Amniotic epithelial cell (primary cell): ENCODE results near the gene DNAH2.

Source experiments
- DNase-seq: peaks from one replicate; pipeline ENCODE4 v3.0.0-alpha.2; 2010; ENCODE audit warnings: low read depth

Gene DNAH2

DNA sequence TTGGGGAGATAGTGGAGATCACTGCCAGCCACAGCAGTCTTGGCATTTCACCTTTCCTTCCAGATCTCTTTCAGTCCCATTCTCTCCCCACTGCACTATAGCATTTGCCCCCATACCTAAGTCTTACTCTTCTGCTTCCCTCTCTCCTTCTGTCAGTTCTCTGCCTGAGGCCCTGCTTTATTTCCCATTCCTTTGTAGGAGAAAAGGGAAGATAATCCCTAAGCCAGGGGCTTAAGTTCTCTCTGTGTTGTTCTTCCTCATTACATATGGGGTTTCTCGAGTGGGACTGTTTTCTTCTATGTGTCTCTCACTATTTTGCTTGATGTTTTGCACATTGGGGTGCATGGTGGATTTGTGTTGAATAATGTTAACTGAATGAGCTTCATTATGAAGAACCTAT, 122.9 kb downstream of the DNAH2 start:
- DNase-seq: no peak

DNA sequence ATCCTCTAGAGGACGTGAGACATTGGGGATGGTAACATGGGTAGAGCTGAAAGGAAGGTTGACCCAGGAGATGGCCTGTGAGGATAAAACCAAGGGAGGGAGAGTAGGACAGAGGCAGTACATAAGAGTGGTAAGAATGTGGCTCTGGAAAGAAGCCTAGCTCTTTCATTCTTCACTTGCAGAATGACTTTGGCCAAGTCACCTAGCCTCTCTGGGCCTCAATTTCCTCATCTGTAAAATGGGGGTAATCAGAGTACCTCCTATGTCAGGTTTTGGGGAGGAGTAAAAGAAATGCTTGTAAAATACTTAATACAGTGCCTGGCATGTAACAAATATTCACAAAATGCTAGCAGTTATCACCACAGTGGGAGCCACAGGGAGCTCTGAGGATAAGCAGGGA, 123.3 kb downstream of the DNAH2 start:
- no peak for DNase-seq

GRCh38 chr17:7841396-7841914, 123.9 kb downstream of the DNAH2 start:
- peak; percentile 85 for DNase-seq

GRCh38 chr17:7841915-7842379, 124.4 kb downstream of the DNAH2 start:
- DNase-seq: peak; percentile 80

DNA sequence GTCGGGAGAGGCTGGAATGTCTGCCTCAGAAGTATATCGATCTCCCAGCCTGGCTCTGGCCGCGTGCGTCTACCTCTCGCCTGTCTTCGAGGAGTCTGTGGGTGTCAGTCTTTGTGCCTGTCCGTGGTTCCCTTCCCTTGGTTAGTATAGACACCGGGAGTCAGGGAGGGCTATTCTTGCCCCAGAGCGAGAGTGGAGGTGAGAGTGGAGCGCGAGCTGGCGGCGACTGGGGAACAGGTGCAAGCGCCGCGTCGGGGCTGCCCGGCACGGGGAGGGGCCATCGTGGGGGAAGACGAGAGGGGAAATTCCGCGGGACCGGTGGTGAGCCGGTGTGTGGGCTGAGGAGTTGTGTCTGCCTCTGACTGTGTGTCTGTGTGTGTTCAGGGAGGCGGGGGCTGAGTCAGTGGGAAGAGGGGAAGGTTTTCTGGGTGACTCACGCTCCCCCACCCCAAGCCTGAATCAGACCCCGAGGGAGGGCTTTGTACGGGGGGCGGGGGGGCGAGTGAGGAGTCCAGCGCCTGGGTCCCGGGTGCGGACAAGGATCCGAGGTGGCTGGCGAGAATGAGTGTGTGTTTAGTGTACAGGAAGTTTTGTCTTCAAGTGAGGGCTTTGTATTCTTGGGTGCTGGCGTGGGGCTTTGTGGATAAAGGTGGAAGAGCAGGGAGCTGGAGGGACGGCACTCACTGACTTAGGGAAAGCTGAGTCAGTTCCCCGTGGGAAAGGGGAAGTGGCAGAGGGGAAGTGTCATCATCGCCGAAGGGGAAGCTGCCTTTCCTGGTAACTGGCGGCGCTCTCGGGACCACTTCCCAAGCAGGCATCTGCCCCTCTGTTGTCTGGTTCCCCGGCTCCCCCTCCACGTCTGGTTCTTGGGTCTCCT, 125.1 kb downstream of the DNAH2 start:
- DNase-seq: peak; percentile 97

GRCh38 chr17:7843257-7843535, 125.7 kb downstream of the DNAH2 start:
- no peak for DNase-seq

- peak; percentile 87 for DNase-seq
Observed at GRCh38 chr17:7843536-7844291, 126.2 kb downstream of the DNAH2 start.

GRCh38 chr17:7844292-7845154, 127.0 kb downstream of the DNAH2 start:
- peak; percentile 94 for DNase-seq

DNA sequence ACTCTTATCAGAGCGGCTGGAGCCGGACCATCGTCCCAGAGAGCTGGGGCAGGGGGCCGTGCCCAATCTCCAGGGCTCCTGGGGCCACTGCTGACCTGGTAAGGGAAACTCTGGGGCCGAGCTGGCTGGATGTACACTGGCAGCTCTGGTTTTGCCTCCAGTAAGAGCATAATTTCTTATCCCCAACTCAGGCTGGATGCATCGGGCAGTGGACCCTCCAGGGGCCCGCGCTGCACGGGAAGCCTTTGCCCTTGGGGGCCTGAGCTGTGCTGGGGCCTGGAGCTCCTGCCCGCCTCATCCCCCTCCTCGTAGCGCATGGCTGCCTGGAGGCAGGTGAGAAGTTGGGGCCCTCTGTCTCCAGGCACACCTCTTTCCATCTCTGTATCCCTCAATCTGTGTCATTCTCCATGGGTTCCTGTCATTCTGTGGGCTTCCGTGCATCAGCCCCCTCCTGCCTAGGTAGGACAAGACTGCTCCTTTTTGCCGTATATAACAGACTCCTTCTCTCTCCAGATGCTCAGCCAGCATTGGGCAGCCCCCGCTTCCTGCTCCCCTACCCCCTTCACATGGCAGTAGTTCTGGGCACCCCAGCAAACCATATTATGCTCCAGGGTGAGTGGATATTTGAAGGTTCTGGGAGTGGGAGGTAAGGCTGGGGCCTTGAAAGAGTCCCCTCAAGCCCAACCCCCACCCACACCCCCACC, 128.0 kb downstream of the DNAH2 start:
- no peak for DNase-seq

DNA sequence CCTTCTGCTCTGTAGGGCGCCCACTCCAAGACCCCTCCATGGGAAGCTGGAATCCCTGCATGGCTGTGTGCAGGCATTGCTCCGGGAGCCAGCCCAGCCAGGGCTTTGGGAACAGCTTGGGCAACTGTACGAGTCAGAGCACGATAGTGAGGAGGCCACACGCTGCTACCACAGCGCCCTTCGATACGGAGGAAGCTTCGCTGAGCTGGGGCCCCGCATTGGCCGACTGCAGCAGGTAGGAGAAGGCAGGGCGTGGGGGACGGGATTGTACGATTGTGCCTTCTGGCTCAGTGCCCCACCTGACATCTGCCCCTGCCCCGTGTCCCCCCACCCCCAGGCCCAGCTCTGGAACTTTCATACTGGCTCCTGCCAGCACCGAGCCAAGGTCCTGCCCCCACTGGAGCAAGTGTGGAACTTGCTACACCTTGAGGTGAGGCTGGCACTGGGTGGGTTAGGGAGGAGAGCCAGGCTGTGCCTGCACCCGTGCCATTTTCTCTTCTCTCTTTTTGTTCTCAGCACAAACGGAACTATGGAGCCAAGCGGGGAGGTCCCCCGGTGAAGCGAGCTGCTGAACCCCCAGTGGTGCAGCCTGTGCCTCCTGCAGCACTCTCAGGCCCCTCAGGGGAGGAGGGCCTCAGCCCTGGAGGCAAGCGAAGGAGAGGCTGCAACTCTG, 128.7 kb downstream of the DNAH2 start:
- no peak for DNase-seq

GRCh38 chr17:7846765-7847661, 129.5 kb downstream of the DNAH2 start:
- DNase-seq: no peak

GRCh38 chr17:7848131-7848579, 130.6 kb downstream of the DNAH2 start:
- no peak for DNase-seq

GRCh38 chr17:7848739-7849129, 131.2 kb downstream of the DNAH2 start:
- no peak for DNase-seq

DNA sequence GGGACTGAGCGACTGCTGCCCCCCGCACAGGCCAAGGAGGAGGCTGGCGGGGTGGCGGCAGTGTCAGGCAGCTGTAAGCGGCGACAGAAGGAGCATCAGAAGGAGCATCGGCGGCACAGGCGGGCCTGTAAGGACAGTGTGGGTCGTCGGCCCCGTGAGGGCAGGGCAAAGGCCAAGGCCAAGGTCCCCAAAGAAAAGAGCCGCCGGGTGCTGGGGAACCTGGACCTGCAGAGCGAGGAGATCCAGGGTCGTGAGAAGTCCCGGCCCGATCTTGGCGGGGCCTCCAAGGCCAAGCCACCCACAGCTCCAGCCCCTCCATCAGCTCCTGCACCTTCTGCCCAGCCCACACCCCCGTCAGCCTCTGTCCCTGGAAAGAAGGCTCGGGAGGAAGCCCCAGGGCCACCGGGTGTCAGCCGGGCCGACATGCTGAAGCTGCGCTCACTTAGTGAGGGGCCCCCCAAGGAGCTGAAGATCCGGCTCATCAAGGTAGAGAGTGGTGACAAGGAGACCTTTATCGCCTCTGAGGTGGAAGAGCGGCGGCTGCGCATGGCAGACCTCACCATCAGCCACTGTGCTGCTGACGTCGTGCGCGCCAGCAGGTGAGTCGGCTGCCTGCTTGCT, 131.7 kb downstream of the DNAH2 start:
- DNase-seq: no peak

GRCh38 chr17:7849751-7850504, 132.4 kb downstream of the DNAH2 start:
- DNase-seq: no peak

- DNase-seq: no peak
Observed at GRCh38 chr17:7850701-7851437, 133.3 kb downstream of the DNAH2 start.

DNA sequence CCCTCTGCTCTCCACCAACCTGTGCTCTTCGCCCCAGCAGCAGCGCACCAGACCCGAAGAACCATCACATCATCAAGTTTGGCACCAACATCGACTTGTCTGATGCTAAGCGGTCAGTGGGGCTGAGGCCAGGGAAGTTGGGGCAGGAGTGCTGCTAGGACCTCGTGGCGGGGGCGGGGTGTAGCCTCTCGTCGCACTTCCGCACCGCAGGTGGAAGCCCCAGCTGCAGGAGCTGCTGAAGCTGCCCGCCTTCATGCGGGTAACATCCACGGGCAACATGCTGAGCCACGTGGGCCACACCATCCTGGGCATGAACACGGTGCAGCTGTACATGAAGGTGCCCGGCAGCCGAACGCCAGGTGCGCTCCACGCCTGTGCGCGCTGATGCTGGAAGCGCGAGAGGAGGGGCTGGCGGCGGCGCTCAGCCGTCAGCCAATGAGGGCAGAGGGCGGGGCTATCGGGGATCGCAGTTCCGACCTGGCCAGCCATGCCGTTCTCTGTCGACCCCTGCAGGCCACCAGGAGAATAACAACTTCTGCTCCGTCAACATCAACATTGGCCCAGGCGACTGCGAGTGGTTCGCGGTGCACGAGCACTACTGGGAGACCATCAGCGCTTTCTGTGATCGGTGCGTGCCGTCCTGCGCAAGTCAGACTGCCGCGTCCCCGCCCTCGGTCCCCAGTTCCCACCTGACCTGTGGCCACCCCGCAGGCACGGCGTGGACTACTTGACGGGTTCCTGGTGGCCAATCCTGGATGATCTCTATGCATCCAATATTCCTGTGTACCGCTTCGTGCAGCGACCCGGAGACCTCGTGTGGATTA, 134.1 kb downstream of the DNAH2 start:
- DNase-seq: peak; percentile 81
